HG03064 (cell line): ENCODE data around the gene PAWR.
"Not testable (repeated sequence)": the region's sequence is repeated elsewhere in the genome, so short reads cannot be mapped to it uniquely, and the experiment has no call there.

Experiments used
- ATAC-seq: cut with Tn5 transposase; IDR thresholded peaks from one replicate; pipeline ENCODE4 v1.9.1; 2021; ENCODE audit warnings: low read depth; ENCODE audit not compliant: unreplicated experiment

PAWR gene

DNA sequence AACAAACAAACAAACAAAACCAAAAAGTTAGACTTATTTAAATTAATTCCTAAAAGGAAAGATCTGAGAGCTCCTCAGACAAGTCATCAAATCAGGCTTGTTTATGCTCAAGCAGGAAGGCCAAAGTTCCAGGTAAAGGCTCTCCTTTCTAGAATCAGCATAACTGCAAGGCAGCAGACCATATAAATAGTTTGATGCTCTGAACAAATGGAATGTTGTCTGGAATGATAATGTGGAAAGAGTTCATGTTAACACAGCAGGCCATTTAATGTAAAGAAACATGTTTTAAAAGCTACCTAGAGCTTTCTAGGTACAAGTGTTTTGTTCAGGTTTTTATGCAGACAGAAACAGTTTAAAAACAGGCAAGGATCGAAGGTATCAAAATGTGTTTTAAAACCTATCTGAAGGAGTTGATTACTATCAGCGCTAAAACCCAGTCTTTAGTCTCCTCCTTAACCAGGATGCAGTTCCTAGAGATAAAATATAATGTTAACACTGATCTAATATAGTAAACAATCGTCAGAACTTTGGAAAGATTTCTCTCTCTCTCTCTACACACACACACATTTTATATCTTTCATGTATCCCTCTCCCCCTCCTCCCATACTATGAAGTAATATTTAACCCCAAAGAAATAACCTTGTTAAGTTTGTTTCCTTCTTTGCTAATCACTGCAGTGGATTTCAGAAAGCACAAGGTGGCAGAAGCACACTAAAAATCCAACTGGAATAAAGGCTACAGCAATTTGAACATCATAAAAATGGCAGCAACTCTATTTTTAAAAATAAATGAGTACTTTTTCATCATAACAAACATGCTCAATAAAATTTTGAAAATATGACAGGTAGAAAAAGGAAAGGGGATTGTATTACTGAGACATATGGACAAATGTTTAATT, 135.5 kb downstream of the PAWR start:
- no peak for ATAC-seq

DNA sequence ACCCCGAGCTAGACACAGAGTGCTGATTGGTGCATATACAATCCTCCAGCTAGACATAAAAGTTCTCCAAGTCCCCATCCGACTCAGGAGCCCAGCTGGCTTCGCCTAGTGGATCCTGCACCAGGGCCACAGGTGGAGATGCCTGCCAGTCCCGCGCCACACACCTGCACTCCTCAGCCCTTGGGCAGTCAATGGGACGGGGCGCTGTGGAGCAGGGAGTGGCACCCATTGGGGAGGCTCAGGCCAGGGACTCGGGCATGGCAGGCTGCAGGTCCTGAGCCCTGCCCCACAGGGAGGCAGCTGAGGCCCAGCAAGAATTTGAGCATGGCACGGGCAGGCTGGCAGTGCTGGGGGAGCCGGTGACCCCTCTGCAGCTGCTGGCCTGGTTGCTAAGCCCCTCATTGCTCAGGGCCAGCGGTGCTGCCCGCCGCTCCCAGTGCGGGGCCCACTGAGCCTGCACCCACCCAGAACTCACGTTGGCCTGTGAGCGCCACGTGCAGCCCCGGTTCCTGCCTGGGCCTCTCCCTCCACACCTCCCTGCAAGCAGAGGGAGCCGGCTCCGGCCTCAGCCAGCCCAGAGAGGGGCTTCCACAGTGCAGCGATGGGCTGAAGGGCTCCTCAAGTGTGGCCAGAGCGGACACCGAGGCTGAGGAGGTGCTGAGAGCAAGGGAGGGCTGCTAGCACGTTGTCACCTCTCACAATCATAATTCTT, 136.7 kb downstream of the PAWR start:
- ATAC-seq: no peak

GRCh38 chr12:79552192-79552591, 138.6 kb downstream of the PAWR start:
- ATAC-seq: no peak

GRCh38 chr12:79549531-79550271, 141.1 kb downstream of the PAWR start:
- ATAC-seq: no peak

DNA sequence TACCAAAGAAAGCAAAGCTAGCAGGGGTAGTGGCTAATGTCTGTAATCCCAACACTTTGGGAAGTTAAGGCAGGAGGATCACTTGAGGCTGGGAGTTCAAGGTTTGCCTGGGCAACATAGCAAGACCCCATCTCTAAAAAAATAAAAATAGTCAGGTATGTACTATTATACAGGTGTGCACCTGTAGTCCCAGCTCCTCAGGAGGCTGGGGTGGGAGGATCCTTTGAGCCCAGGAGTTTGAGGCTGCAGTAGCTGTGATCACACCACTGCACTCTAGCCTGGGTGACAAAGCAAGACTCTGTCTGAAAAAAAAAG, 142.2 kb downstream of the PAWR start:
- ATAC-seq: no peak

- ATAC-seq: peak; percentile 67
Observed at GRCh38 chr12:79547735-79548609, 142.8 kb downstream of the PAWR start.

DNA sequence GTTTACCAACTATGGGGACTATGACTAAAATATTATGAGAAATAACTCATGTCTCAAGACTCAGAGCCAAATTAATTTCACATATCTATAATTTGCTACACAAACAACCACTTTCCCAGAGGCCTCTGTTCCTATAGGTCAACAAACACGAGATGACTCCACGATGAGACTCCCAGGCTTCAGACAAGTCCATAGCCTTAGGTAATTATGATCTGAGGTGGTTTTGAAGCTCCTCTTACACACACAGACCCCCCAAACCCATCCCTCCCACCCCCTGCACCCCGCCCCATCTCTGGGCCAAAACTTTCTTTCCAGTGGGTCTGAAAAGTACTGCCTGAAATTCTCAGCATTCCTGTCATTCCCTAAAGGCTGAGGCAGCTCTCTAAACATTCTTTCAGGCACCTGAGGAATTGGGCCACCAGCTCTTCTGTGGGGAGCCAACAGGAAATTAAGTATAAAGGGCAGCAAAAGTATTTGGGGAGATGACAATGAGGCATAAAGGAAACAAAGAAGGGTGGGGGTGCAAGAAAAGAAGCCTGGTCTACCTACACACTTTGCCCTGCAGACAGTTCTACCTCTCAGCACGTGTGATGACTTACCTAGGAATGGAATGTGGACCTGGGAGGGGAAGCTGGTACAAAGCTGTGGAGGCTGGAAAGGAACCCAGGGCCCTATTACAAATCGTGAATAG, 143.6 kb downstream of the PAWR start:
- ATAC-seq: peak; percentile 15

DNA sequence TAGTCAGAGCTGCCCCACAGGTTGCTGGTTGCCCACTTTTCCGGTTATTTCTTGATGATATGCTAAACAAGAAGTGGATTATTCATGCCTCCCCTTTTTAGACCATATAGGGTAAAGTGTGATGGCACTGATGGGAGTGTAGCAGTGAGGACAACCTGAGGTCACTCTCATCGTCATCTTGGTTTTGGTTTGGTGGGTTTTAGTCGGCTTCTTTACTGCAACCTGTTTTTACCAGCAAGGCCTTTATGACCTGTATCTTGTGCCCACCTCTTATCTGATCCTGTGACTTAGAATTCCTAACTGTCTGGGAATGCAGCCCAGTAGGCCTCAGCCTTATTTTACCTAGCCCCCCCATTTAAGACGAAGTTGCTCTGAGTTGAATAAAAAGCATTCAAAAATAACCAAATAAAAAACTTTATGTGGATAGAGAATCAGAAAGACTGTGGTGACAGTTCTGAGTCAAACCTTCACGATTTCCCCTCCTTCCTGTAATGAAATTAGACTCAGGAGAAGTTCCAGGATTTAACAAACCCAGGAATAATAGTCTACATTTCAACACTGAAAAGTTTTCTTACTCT, 144.2 kb downstream of the PAWR start:
- no peak for ATAC-seq

DNA sequence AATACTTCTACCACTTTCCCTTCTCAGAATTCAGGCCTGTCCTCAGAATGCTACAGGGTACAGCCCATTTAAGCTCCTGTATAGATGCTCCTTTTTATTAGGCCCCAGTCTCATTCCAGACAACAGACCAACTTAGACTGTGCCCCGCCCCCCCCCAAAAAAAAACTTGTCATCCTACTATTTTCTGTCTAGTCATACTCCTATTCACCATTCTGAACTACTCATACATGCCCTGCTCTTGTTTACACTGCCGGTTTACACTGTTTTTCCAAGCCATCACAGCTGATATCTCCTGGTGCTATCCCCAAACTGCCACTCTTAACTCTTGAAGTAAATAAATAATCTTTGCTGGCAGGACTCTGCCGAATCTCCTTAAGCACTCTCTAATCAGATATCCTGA, 146.3 kb downstream of the PAWR start:
- ATAC-seq: not testable (repeated sequence)

- ATAC-seq: no peak
Observed at GRCh38 chr12:79537675-79538074, 153.1 kb downstream of the PAWR start.

GRCh38 chr12:79535751-79536150, 155.0 kb downstream of the PAWR start:
- no peak for ATAC-seq
